ENCODE measurements around the gene UBXN11.
"Not testable (repeated sequence)": the region's sequence is repeated elsewhere in the genome, so short reads cannot be mapped to it uniquely, and the experiment has no call there.

UBXN11 gene

GRCh38 chr1:26300578-26301275 lies 5.7 kb downstream of the UBXN11 start:
- peak; percentile 49 for DNase-seq

- DNase-seq: no peak
Observed at GRCh38 chr1:26297791-26298124, 8.7 kb downstream of the UBXN11 start.

GRCh38 chr1:26297057-26297790 lies 9.2 kb downstream of the UBXN11 start:
- no peak for DNase-seq

- DNase-seq: no peak
Observed at GRCh38 chr1:26296340-26297056, 9.9 kb downstream of the UBXN11 start.

GRCh38 chr1:26295194-26296138 lies 11.0 kb downstream of the UBXN11 start:
- no peak for DNase-seq

GRCh38 chr1:26293911-26294463 lies 12.4 kb downstream of the UBXN11 start:
- DNase-seq: no peak

- not testable (repeated sequence) for DNase-seq
Observed at GRCh38 chr1:26292735-26293134, 13.7 kb downstream of the UBXN11 start.

GRCh38 chr1:26291939-26292338 lies 14.5 kb downstream of the UBXN11 start:
- DNase-seq: no peak

- no peak for DNase-seq
Observed at GRCh38 chr1:26291433-26291832, 15.0 kb downstream of the UBXN11 start.

- no peak for DNase-seq
Observed at GRCh38 chr1:26290882-26291261, 15.6 kb downstream of the UBXN11 start.

- no peak for DNase-seq
Observed at GRCh38 chr1:26290122-26290881, 16.1 kb downstream of the UBXN11 start.

GRCh38 chr1:26289158-26290059 lies 17.0 kb downstream of the UBXN11 start:
- peak; percentile 75 for DNase-seq

GRCh38 chr1:26288311-26288941 lies 18.0 kb downstream of the UBXN11 start:
- no peak for DNase-seq

GRCh38 chr1:26287811-26288210 lies 18.6 kb downstream of the UBXN11 start:
- DNase-seq: no peak

GRCh38 chr1:26287033-26287711 lies 19.3 kb downstream of the UBXN11 start:
- DNase-seq: no peak

GRCh38 chr1:26286064-26286416 lies 20.4 kb downstream of the UBXN11 start:
- DNase-seq: no peak

GRCh38 chr1:26285366-26286063 lies 20.9 kb downstream of the UBXN11 start:
- no peak for DNase-seq

- no peak for DNase-seq
Observed at GRCh38 chr1:26284597-26285347, 21.7 kb downstream of the UBXN11 start.

All from DMS79 (cell line).